GM19351 (cell line): ENCODE results near the gene NBEA.

Experiments used
- ATAC-seq: cut with Tn5 transposase; IDR thresholded peaks from one replicate; pipeline ENCODE4 v1.9.1; 2021; ENCODE audit warnings: mild to moderate bottlenecking, moderate library complexity; ENCODE audit not compliant: unreplicated experiment

Gene NBEA

GRCh38 chr13:35260316-35260715 is 318.2 kb downstream of the NBEA start:
- ATAC-seq, result no peak

- no peak for ATAC-seq
These were observed 324.3 kb downstream of the NBEA start for GRCh38 chr13:35266412-35266811.

GRCh38 chr13:35278917-35279316 is 336.8 kb downstream of the NBEA start:
- ATAC-seq, result no peak

- ATAC-seq, result no peak
These were observed 337.4 kb downstream of the NBEA start for GRCh38 chr13:35279500-35279899.

- ATAC-seq, result no peak
These were observed 341.8 kb downstream of the NBEA start for GRCh38 chr13:35283856-35284255.

- ATAC-seq, result no peak
These were observed 343.6 kb downstream of the NBEA start for GRCh38 chr13:35285677-35286076.

GRCh38 chr13:35292329-35292728 is 350.3 kb downstream of the NBEA start:
- ATAC-seq, result no peak

- ATAC-seq, result no peak
These were observed 351.6 kb downstream of the NBEA start for GRCh38 chr13:35293579-35294226.

GRCh38 chr13:35309706-35310105 is 367.6 kb downstream of the NBEA start:
- ATAC-seq, result no peak

GRCh38 chr13:35332134-35332533 is 390.1 kb downstream of the NBEA start:
- no peak for ATAC-seq

GRCh38 chr13:35333157-35333556 is 391.1 kb downstream of the NBEA start:
- no peak for ATAC-seq

- ATAC-seq, result no peak
These were observed 400.4 kb downstream of the NBEA start for GRCh38 chr13:35342440-35342839.

GRCh38 chr13:35343417-35343816 is 401.3 kb downstream of the NBEA start:
- ATAC-seq, result no peak

GRCh38 chr13:35345992-35346391 is 403.9 kb downstream of the NBEA start:
- no peak for ATAC-seq

- ATAC-seq, result no peak
These were observed 404.4 kb downstream of the NBEA start for GRCh38 chr13:35346494-35346893.

GRCh38 chr13:35347679-35348205 is 405.7 kb downstream of the NBEA start:
- no peak for ATAC-seq

GRCh38 chr13:35349052-35349451 is 407.0 kb downstream of the NBEA start:
- peak; percentile 41 for ATAC-seq

GRCh38 chr13:35349673-35350278 is 407.7 kb downstream of the NBEA start:
- ATAC-seq, result peak; percentile 90

- no peak for ATAC-seq
These were observed 412.2 kb downstream of the NBEA start for GRCh38 chr13:35354285-35354684.

GRCh38 chr13:35354882-35355281 is 412.8 kb downstream of the NBEA start:
- no peak for ATAC-seq

- ATAC-seq, result peak; percentile 77
These were observed 414.5 kb downstream of the NBEA start for GRCh38 chr13:35356572-35356971.

- ATAC-seq, result no peak
These were observed 423.8 kb downstream of the NBEA start for GRCh38 chr13:35365883-35366282.

- ATAC-seq, result no peak
These were observed 425.5 kb downstream of the NBEA start for GRCh38 chr13:35367586-35367985.
